GM19099 (cell line): ENCODE measurements around the gene COQ8A.

ENCODE experiments used
- POLR2A ChIP-seq: IDR thresholded peaks from 3 replicates; pipeline ENCODE4 v1.6.1; 2011; ENCODE audit warnings: low read depth; ENCODE audit not compliant: insufficient read length; ENCODE audit errors: extremely low read depth

The COQ8A gene

DNA sequence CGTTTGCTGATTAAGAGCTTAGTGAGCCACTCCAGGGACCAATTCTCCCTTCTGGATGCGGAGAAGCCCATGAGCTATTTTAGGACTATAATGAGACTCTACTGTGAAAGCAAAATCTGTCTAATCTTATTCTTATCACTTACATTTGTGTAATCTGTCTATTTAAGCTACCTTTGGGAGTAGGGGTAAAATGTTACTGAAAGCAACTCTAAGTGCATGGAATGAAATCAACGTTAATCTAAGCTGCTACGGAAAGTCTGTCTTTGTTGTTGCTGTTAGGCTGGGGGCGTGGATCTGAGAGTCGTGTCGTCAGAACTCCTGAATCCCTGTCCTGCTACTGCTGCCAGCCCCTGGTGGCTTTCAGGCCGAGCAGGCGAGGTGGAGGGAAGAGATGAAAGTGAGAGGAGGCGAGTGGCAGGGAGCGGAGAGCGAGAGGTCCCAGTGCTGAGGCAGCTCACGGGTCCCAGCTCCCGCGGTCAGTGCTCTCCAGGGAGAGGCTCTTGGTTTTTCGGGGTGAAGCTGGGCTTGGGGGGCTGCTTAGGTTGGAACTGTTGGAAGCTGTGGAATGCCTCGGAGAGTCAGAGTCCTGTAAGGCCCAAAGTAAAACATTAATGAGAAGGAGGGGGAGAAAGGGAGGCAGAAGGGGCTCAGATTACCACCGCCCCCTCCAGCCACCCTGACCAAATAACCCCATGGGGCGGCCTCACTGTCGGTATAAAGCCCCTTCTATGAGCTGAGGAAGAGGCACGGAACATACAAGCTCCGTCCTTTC is 53.9 kb downstream of the COQ8A start:
- no peak for TF ChIP-seq POLR2A

DNA sequence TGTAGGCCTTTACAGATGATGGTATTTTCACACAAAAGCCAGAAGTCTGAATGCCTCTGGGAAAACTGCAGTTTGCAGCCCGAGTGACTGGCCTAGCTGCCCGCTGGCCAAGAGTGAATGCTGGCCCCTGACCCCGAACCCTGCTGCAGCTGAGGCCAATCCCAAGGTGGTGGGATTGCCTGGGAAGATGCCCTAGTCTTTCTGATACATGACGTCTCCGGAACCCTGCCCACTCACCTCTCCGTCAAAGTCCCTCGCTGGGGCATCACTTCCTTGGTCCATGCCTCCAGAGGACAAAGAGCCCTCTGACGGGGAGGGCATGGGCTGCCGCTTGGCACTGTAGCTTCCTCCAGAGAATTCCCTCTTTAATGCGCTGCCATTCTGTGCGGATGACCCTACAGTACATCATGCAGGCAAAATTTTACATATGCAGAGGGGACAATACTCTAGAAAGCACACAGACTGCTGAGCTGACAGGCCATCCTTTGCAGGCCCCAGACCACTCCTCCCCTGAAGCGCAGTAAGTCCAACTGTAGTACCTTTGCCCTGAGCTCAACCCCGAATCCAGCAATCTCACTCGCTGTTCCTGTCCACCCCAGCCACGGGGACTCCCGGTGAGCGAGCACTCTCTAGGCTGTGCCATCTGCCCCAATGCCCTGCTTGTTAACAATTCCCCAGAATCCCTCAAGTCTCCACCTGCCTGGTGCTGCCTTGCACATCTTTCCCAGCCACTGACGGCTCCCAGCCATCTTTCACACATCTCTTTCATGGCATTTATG is 54.7 kb downstream of the COQ8A start:
- TF ChIP-seq POLR2A = no peak

DNA sequence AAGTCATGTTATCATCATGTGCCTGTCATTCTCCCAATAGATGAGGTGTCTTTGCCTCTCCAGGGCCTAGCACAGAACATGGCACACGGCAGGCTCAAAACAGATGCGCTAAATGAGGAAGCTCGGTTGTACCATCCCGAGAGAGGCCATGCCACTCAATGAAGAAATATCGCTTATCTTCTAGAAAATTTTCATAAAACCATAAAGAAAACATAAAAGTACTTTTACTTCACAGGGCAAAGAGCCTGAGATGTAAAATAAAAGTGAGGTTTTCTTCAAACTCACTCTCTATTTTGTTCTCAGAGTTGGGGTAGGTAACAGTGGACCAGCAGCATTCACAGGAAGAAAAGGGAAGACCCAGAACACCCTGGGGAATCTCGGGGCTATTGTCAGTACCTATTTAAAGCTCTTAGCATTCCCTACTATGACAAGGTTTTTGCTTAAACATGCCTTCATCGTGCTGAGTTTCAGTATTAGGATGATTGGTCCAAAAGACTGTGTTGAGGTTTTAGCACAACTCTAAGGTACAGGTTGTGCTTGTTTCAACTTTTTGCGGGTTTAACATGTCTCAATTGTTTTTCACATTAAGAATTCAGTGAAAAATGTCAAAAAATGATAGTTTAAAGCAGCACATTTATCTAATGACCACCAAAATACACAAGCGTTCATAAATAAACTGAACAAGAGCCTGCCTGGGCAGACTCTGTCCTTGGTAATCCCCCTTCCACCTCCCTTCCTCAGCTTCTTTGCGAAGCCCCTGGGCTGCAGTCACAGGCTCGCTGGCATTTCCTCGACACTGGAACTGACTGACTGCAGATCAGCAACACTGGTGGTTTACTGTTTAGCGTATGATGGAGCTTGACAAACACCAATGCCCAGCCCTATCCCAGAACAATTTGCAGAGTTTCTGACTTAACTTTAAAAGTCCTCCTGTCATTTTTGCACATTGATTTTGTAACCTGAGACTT is 55.6 kb downstream of the COQ8A start:
- TF ChIP-seq POLR2A = no peak

DNA sequence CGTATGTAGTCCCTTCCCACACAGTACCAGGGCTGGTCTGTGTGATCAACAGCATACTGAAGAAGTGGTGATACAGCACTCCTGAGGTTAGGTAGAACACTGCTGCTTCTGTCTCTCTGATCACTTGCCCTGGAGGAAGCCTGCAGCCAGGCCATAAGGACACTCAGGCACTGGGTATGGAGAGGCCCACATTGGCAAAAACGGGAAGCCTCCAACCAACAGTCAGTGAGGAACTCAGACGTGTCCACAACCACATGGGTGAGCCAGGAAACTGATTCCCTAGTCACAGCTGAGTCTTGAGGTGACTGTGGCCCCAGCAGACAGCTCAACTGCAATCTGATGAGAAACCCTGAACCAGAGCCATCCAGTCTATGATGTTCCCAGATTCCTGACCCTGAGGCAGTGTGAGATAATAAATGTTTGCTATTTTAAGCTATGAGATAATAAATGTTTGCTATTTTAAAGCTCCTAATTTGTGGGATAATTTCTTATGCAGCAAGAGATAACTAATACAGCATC is 62.5 kb downstream of the COQ8A start:
- no peak for TF ChIP-seq POLR2A

DNA sequence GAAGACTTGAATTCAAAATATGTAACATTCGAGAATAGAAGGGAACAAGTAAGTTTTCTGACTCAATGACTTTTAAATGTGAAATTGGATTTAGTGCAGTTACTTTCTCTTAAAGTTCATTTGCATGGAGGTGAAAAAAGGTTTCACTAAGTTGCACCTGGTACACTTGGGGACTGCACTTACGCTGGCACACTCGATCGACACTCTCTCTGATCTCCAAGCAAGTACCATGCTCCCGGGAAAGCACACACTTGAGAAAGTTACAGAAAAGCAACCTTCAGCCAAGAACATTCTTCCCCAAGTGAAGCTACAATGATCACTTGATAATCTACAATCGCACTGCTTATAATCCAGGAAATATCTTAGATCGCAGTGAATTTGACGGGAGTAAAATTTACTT is 63.1 kb downstream of the COQ8A start:
- TF ChIP-seq POLR2A = no peak

DNA sequence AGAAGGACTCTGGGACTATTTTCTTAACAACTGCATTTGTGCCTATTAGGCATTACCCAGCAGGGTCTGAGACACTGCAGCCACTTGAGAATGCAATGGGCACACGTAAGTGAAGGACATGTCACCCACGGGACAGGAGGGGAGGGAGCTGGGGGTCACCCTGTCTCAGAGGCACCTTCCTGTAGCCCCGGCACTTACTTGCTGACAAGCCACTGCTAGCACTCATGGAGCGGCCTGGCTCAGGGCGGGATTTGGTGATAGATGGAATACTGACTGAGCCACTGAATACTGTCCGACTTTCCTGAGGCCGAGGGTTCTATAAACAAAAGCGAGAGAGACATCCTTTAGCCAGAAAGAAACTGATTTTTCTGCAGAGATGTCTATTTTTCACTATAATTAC is 64.7 kb downstream of the COQ8A start:
- TF ChIP-seq POLR2A = no peak

DNA sequence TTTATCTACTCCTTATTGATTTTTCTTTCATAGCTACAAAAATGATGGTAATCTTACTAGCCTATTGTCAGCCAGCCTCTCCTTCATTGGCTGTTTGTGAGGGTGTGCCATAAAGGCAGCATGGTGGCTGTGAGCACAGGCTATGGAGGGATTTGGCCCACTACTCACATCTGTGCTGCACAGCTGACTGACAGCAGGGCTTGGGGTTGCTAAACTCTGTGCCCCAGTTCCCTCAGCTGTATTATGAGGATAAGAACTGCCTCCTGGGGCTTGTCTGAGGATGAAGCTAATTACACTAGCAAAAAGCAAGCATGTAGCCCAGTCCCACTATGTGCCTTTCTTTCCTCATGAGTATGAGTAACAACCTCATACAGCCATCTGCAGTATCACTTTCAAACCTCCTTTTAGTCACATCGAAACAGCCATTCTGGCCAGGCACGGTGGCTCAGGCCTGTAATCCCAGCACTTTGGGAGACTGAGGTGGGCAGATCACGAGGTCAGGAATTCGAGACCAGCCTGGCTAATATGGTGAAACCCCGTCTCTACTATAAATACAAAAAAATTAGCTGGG is 66.2 kb downstream of the COQ8A start:
- no peak for TF ChIP-seq POLR2A

DNA sequence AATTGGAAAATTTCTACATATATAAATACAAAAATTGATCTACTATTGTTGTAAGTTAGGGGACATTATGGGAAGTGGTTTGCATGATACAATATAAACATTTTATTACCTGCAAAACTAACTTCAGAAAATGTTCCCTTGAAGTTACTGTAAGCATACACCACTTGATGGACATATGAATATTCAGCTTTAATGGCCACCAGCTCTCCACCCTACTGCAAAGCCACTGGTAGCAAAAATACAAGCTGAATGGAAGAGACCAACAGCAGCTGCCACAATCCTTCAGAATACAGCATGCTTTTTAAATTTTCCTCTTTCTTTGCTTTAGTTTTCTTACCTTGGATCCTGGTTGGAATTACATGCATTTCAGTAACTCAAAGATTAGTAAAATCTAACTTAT is 69.8 kb downstream of the COQ8A start:
- TF ChIP-seq POLR2A = no peak

DNA sequence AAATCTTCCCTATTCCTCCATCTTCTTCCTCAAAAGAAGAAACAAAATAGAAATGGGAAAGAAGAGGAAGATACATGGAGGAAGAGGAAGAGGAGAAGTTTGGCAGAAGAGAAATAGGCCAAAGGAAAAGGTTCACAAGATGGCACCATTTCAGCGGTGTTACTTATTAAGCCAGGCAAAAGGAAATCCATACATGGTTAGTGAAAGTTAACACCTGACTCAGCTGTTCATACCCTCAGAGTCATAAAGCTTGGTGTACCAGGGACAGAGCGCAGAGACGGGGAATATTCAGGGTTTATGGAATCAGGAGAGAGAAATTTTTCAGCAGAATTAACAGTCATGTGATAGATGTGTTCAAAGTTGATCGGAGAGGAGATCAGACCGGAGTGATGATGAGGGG is 70.6 kb downstream of the COQ8A start:
- no peak for TF ChIP-seq POLR2A

DNA sequence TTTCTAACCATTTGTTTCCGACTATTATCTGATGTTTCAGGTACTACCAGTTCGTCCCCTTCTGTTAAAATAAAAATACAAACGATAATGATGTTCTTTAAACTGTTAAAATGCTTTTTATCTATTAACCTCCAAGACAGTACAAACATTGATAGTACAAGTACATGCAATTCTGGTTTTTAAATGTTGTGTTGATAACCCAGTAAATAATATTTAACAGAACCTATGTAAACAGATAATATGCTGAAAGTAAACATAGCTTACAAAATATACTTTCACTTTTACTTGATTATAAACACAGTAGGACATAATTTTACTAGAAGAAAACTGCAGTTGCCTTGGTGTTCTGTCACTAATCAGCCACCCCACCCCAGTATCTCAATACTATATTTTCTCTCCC is 76.9 kb downstream of the COQ8A start:
- TF ChIP-seq POLR2A = no peak

DNA sequence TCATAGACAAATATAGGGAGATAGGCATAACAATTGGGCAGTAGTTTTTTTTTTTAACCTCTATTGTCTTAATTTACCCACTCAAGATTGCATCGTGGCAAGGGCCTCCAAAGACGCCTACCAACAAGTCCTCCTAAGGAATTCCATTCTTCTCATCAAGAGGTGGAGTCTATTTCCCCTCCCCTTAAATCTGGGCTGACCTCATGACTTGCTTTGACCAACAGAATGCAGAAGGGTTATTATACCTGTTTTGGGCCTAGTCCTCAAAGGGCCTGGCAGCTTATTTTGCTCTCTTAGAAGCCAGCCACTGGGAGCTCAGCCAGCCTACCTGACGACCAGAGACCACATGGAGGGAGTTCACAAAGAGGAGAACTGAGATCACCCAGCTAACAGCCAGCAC is 92.3 kb downstream of the COQ8A start:
- TF ChIP-seq POLR2A = no peak

DNA sequence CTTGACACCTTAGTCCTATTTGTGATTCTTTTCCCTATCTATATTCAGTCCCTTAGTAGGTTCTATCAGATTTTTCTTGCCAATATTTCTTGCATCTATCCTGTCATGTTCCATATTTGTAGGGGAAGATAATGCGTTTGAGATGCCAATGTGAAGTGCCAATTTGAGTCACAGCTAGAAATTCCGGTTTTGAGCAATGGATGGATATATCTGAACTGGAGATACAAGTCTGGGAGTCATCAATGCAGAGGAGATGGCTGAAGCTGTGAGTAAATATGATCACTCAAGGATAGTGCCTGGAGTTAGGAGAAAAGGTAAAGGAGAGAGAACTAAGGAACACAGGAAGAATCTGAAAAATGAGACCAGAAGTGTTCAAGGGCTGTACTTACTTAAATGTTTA is 93.8 kb downstream of the COQ8A start:
- no peak for TF ChIP-seq POLR2A

DNA sequence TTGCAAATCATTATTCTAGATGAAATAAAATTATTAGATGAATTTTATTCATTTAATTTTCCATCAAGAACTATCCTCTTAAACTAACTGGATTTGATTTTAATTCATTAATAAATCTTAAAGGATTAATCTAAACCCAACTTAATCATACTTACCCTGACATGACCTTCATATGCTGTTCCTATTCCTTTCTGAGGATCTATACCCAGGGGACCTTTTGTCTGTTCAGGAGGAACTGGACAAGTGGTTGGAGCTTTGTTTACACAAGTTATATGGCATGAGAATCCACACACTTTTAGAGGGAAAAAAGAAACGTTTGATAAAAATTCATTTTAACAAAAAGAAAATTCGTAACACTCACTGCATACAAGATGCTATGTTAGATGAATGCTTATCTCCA is 95.2 kb downstream of the COQ8A start:
- TF ChIP-seq POLR2A = no peak

DNA sequence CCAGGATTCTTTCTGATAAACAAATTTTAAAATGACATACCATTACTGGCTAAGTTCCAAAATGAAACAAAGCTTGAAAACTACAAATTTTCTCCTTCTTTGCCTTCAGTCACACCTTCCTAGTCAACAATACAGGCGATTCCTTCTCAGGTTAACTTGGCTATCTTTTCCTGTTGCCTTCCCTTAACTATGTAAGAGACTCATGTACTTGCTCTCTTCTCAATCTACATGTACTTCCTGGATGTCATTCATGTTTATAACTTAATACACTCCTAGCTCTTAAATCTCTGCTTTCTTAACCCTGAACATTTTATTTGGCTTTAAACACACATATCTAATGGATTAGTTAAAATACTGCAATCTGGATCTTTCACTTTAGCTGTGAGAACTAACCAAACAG is 97.0 kb downstream of the COQ8A start:
- no peak for TF ChIP-seq POLR2A
